ENCODE results near the gene KIF14. TPM values are rescaled to one million over a fixed set of nuclear protein-coding genes. Genes with fewer than 3 reads are reported as not detected.

Gene KIF14
- total and polyA plus RNA-seq, 2 of the 13 experiments (the other 11 are each of a cell fraction or from before 2014, with no cell fraction given) = 3.3 to 11.2 TPM

DNA sequence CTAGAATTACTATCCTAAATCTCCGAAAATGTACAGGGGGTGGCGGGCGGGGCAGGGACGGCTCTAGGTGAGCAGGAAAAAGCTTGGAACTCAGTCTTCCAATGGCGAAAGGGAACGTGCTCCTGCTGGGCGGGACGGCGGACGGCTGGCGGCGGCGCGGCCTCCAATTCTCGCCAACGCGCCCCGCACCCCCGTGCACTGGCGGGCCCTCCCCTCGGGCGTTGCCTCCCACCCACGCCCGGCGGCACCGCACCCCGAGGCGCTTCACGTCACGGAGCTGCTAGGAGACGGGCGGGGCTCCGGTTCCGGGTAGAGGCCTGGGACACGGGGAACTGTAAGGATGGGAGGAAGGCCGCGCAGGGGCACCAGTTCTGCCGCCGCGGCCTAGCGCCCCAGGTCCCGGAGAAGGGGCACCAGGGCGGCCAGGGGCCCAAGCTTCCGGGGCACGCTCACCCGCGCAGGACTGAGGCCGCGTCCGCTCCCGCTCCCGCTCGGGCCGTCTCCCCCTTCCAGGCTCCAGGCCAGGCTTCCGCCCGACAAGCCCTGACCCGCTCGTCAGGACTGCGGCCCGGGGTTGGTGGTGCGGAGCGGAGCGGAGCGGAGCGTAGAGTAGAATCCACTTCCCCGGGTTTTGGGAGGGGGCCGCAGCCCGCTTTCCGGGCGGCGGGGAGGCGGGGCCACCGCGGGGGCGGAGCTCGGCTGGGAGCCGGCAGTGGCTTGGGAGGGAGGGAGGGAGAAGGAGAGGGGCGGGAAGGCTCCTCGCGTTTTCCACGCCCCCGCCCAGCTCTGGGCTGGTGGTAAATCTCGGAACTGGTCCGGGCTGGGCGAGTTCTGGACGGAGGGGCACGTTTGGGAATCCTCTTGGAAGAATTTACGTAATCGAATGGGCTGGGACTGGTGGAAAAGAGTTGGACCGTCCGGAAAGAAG, 49.0 kb upstream of the KIF14 start, which contains the start of gene DDX59 (continued):
- TF ChIP-seq, protein P1, sequence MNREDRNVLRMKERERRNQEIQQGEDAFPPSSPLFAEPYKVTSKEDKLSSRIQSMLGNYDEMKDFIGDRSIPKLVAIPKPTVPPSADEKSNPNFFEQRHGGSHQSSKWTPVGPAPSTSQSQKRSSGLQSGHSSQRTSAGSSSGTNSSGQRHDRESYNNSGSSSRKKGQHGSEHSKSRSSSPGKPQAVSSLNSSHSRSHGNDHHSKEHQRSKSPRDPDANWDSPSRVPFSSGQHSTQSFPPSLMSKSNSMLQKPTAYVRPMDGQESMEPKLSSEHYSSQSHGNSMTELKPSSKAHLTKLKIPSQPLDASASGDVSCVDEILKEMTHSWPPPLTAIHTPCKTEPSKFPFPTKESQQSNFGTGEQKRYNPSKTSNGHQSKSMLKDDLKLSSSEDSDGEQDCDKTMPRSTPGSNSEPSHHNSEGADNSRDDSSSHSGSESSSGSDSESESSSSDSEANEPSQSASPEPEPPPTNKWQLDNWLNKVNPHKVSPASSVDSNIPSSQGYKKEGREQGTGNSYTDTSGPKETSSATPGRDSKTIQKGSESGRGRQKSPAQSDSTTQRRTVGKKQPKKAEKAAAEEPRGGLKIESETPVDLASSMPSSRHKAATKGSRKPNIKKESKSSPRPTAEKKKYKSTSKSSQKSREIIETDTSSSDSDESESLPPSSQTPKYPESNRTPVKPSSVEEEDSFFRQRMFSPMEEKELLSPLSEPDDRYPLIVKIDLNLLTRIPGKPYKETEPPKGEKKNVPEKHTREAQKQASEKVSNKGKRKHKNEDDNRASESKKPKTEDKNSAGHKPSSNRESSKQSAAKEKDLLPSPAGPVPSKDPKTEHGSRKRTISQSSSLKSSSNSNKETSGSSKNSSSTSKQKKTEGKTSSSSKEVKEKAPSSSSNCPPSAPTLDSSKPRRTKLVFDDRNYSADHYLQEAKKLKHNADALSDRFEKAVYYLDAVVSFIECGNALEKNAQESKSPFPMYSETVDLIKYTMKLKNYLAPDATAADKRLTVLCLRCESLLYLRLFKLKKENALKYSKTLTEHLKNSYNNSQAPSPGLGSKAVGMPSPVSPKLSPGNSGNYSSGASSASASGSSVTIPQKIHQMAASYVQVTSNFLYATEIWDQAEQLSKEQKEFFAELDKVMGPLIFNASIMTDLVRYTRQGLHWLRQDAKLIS (CRISPR knock-in tag; IDR thresholded peaks at IDR 0.05) = no peak
- TF ChIP-seq, protein P2, sequence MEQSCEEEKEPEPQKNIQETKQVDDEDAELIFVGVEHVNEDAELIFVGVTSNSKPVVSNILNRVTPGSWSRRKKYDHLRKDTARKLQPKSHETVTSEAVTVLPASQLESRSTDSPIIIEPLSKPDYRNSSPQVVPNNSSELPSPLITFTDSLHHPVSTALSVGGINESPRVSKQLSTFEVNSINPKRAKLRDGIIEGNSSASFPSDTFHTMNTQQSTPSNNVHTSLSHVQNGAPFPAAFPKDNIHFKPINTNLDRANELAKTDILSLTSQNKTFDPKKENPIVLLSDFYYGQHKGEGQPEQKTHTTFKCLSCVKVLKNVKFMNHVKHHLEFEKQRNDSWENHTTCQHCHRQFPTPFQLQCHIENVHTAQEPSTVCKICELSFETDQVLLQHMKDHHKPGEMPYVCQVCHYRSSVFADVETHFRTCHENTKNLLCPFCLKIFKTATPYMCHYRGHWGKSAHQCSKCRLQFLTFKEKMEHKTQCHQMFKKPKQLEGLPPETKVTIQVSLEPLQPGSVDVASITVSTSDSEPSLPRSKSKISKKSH (CRISPR knock-in tag; IDR thresholded peaks at IDR 0.05; ENCODE audit: borderline replicate concordance) = no peak
- TF ChIP-seq NFE2L2 (IDR thresholded peaks at IDR 0.05; ENCODE audit: low read length) = no peak
- peak; percentile 34 for TF ChIP-seq CBX1 (IDR thresholded peaks at IDR 0.05; ENCODE audit: low read depth)
- TF ChIP-seq THYN1 (CRISPR knock-in tag; IDR thresholded peaks at IDR 0.05; ENCODE audit: borderline replicate concordance, low read depth) = no peak
- TF ChIP-seq BRD4 (CRISPR knock-in tag; IDR thresholded peaks at IDR 0.05) = no peak; the same call in 1 of the 2 replicates
- TF ChIP-seq, protein P3, sequence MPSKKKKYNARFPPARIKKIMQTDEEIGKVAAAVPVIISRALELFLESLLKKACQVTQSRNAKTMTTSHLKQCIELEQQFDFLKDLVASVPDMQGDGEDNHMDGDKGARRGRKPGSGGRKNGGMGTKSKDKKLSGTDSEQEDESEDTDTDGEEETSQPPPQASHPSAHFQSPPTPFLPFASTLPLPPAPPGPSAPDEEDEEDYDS (CRISPR knock-in tag; IDR thresholded peaks at IDR 0.05) = peak; percentile 46; the same call in 1 of the 2 replicates
- TF ChIP-seq ZNF652 (CRISPR knock-in tag; IDR thresholded peaks at IDR 0.05; ENCODE audit: borderline replicate concordance, low read depth) = no peak
- TF ChIP-seq AGO1 (IDR thresholded peaks at IDR 0.05; ENCODE audit: low read depth, low read length, poor library complexity, severe bottlenecking) = no peak
- TF ChIP-seq ISX (CRISPR knock-in tag; conservative IDR thresholded peaks at IDR 0.05) = 0 out of 2 replicates have a peak, but pooled peaks have one; percentile 35
- no peak for TF ChIP-seq TCF7L2 (IDR thresholded peaks at IDR 0.05; ENCODE audit: low read depth, low read length)
- no peak for TF ChIP-seq ZIK1 (CRISPR knock-in tag; IDR thresholded peaks at IDR 0.05; ENCODE audit: borderline replicate concordance, low read depth)
- 0 out of 2 replicates have a peak, but pooled peaks have one; percentile 43 for TF ChIP-seq CHD2 (IDR thresholded peaks at IDR 0.05; ENCODE audit: low read depth, low read length)
- TF ChIP-seq, protein P4, sequence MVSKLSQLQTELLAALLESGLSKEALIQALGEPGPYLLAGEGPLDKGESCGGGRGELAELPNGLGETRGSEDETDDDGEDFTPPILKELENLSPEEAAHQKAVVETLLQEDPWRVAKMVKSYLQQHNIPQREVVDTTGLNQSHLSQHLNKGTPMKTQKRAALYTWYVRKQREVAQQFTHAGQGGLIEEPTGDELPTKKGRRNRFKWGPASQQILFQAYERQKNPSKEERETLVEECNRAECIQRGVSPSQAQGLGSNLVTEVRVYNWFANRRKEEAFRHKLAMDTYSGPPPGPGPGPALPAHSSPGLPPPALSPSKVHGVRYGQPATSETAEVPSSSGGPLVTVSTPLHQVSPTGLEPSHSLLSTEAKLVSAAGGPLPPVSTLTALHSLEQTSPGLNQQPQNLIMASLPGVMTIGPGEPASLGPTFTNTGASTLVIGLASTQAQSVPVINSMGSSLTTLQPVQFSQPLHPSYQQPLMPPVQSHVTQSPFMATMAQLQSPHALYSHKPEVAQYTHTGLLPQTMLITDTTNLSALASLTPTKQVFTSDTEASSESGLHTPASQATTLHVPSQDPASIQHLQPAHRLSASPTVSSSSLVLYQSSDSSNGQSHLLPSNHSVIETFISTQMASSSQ (IDR thresholded peaks at IDR 0.05; ENCODE audit: low read depth) = no peak
- TF ChIP-seq, protein P4 (CRISPR knock-in tag; IDR thresholded peaks at IDR 0.05; ENCODE audit: borderline replicate concordance) = peak; percentile 24; the same call in 1 of the 2 replicates
- TF ChIP-seq, protein P5, sequence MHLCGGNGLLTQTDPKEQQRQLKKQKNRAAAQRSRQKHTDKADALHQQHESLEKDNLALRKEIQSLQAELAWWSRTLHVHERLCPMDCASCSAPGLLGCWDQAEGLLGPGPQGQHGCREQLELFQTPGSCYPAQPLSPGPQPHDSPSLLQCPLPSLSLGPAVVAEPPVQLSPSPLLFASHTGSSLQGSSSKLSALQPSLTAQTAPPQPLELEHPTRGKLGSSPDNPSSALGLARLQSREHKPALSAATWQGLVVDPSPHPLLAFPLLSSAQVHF (CRISPR knock-in tag; IDR thresholded peaks at IDR 0.05) = no peak
- TF ChIP-seq RBM22 (optimal IDR thresholded peaks at IDR 0.05; ENCODE audit: low read length) = no peak
- TF ChIP-seq NR2F6 (IDR thresholded peaks at IDR 0.05) = no peak
- TF ChIP-seq NR2F6 (CRISPR knock-in tag; IDR thresholded peaks at IDR 0.05) = no peak
